Measurements from ENCODE around the gene TRERF1. TPM values are rescaled to one million over a fixed set of nuclear protein-coding genes. Genes with fewer than 3 reads are reported as not detected.

The TRERF1 gene
- total RNA-seq, 1 donor from 2014 or later: 1.5 TPM

DNA sequence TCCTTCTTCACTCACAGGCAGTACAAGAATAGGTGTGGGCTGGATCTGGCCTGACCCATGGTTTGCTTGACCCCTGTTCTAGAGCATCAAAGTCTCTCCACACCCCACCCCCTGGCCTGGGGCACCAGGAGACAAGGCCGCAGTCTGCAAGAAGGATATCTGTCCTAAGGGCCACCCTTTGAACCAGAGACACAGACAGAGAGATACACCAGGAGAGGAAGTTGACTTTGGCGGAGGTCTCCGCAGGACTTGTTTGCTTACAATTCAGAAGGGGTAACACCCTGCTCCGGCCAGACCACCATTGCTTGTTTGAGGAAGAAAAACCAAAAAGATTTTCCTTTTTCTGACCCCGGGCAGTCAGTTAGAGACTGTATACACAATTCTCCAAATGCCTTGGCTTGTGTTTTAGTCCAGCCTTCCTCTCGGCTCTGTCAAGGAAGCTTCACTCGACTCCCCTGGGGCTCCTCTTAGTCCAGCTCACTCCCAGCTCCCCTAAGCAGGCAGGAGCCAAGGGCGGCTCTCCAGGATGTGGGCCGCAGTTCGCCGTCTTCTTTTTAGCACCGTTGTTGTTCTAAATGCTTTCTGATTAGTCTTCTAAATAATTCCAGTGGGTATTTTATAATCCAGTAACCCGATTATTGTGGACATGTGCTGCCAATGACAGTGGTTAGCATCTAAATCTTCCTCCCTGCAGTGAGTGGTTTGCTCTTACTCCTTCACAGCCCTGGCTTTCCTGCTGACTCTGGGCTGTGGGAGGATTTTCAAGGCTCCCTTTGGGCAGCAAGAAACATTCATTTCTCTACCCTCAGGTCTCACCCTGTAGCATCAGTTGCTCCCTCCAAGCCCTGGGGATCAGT, 175.5 kb downstream of the TRERF1 start:
- intact Hi-C loops (cut with DNase I): no loop called here
- ATAC-seq (ENCODE audit: poor library complexity): peak; percentile 79
- DNase-seq: peak; percentile 78

DNA sequence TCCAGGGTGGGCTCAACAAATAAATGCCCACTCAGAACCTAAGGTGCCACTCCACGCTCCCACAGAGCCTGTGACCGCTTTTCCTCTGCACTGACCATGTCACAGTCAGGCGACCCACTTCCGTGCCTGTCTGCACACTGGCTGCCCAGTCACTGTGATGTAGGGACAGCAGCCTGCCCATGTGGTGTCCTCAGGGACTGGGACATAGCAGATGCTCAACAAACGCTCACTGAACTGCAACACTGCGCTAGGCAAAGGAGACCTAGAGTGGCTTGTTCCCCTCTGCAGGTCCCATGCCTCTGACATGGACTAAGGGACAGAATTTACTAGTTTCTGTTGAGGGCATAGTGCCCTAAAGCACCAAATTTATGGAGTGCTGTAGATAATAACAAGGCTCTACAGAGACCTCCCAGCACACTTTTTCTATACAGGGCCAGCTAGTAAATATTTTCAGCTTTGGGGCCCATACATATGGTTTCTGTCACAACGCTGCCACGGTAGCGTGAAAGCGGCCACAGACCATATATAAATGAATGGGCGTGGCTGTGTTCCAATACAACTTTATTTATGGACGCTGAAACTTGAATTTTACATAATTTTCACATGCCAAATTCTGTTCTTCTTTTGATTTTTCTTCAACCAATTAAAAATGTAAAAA, 176.2 kb downstream of the TRERF1 start:
- ATAC-seq (ENCODE audit: poor library complexity) (no peak), DNase-seq (no peak)
- intact Hi-C loops (cut with DNase I): no loop called here

DNA sequence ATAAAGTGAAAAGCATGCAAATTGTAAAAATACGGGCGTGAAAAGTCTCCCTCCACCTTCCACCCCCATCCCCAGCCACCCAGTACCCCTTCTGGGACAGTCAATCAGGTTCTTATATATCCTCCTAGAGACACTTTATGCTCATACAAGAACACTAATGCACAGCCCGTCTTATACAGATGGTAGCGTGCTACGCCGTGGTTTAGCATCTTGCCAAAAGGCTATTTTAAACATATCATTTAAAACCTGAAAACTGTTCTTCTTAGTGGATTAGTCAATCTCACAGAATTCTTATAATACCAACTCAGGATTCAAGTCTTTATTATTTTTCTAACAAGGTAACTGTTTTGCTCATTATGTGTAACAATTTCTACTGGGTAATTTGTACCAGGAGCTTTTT, 176.8 kb downstream of the TRERF1 start:
- ATAC-seq (ENCODE audit: poor library complexity): no peak

DNA sequence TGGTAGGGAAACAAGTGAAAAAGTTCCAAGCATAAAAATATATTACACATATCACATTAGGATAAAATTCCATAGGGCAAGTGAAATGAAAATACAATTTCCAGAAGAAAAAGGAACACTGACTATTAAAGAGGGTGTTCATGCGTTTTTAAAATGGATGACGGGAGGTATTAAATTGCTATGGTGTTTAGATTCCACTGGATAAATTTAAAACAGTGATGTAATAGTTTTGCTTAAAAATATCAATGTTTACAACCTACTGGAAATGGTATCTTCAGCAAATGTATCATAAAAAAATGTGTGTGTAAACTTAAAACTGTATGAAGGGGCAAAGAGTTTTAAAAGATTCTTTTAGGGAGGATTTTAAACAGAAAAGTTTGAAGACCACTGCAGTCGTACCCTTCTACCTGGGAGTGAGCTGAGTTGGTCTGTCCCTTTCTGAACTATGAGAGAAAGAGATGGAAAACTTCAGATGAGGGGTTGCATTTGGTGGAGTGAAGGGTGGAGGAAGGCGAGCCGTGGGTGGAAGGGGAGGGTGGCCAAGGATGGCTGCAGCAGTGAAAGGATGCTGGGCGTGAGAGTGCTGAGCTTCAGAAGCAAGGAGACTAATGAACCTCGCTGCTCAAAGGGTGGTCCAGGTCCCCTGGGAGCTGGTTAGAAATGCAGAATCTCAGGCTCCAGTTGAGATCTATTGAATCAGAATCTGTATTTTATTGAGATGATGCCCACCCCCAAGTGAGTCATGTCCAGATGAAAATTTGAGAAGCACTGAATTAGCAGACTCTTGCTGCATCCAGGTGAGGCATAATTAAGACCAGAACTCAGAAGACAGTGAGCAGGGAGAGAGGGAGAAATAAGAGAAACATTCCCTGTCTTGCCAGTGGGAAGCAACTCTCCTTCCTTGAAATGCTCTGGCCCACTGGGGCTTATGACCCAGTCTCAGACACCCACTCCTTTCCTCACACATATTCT, 179.6 kb downstream of the TRERF1 start:
- intact Hi-C loops (cut with DNase I): no loop called here
- DNase-seq: no peak
- ATAC-seq (ENCODE audit: poor library complexity): no peak

More for the DNA sequence above, 176.8 kb downstream of the TRERF1 start:
- no peak for DNase-seq
- intact Hi-C loops (cut with DNase I): no loop called here

DNA sequence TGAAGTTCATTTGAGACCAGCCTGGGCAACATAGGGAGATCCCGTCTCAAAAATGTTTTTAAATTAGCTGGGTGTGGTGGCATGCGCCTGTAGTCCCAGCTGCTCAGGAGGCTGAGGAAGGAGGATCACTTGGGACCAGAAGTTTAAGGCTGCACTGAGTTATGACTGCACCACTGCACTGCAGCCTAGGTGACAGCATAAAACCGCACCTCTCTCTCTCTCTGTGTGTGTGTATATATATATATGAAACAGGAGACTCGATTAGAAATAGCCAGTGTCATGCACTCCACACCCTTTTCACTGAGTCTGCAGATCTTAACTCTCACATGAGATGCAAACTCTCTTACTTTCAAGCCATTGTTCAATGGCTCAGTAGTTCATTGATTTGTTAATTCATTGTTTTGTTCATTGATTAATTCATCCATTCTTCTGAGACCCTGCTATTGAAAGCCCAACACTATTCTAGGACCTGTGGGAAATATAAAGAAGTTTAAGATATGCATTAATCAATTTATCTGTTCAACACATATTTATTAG, 181.7 kb downstream of the TRERF1 start:
- intact Hi-C loops (cut with DNase I): no loop called here
- ATAC-seq (ENCODE audit: poor library complexity) (no peak), DNase-seq (no peak)

DNA sequence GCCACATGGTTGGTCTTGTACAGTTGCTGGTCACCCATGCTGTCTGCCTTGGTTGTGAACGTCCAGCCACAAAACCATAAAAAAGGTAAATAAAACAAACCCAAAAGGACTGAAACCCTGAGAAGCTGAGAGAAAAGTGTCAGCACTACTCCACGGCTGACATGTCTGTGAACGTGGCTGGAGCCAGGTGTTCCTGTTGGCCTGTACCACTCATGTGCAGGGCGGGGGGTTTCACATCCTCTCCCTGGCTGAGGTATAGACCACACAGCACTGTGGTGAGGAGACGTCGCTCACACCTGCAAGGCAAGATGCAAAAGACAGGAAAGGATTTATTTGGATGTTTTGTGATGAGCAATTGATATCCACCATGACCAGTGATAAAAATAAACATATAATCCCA, 182.2 kb downstream of the TRERF1 start:
- ATAC-seq (ENCODE audit: poor library complexity): no peak
- no peak for DNase-seq
- intact Hi-C loops (cut with DNase I): no loop called here

DNA sequence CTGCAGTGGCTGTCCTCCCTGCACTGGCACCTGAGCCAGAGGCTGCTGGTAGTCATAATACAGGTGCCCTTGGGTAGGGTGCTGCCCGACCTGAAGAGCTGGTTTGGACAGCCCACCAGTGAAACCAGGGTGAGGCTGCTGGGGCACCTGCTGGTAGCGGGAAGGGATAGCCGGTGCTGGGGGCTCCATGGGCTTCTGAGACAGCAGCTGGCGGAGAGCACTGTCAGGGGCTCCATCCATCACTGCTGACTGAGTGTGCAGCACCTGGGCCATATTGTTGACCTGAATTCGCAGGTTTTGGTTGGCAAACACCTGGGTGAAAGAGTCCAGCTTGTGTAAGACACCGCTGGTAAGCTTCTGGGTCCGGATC, 182.9 kb downstream of the TRERF1 start:
- no peak for DNase-seq
- intact Hi-C loops (cut with DNase I): no loop called here
- no peak for ATAC-seq (ENCODE audit: poor library complexity)

DNA sequence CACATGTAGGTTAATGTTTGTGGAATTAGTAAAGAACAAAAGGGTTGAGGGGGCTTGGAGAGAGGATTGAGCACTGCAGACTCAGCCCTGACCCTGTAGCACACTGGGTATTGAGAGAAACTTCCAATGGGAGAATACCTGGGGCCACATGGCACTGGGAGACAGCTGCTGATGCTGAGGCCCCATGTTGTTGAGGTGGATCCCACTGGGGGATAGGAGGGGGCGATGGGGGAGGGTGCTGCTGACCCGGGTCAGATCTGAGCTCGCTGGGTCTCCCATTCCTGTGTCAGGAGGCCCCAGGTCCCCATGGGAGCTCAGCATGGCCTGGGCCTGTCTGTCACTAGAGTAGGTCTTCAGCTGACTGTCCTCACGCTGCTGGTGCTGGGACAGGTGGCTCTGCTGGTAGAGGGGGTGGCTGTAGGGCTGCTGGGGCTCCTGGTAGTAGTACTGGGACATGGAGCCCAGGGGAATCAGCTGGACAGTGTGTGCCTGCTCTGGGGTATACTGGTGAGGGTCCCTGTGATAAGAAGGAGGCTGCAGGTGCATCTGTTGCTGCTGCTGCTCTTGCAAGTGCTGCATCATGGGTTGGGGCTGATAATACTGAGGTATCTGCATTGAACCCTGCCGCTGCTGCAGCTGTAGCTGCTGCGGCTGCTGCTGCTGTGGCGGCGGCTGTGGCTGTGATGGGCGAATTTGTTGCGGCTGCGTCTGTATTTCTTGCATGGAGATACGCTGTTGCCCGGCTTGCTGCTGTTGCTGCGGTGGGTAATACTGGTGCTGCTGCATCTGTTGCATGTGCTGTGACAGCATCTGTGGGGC, 183.5 kb downstream of the TRERF1 start:
- DNase-seq: no peak
- ATAC-seq (ENCODE audit: poor library complexity): no peak
- intact Hi-C loops (cut with DNase I): no loop called here

DNA sequence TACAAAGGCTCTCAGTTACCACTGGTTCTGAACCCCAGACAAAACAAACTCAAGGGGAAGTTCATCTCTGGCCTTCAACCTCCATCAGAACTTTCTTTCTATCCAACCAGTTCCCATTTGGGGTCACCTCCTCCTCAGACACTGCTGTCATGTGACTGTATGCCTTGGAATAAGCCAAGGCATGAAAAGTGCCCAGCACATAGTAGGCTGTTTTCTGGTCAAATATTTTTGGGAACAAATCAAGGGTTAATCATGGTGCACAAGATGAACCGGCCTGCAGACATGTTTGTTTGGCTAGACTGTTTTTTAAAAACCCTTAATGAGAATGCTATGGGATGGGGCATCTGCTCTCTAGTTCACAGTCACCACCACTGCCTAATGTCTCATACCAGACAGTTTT, 185.2 kb downstream of the TRERF1 start:
- no peak for ATAC-seq (ENCODE audit: poor library complexity)
- no peak for DNase-seq
- intact Hi-C loops (cut with DNase I): no loop called here

DNA sequence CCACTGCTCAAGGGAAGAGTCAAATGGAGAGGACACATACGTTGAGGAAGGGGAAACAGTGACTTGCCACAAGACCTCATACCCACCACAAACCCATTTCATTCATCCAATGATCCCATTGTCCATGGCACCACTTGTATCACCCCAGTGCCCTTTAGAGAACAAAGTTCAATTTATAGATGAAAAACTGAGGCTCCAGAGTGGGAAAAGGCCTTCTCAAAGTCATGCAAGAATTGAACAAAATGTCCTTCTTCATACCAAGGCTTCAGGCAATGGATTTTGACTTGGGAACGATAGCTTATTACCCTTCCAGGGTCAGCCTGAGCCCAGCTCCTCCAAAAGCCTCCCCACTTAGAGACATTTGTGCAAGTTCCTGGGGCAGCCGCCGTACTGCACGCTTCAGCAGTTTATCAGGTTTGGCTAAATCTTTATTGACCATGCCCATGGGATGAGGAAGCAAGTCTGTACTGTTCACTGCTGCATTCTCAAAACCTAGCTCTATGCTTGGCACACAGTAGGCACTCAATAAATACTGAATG, 186.8 kb downstream of the TRERF1 start:
- DNase-seq (no peak), ATAC-seq (ENCODE audit: poor library complexity) (no peak)
- intact Hi-C loops (cut with DNase I): loop anchor here (5.0 kb wide), 2 partner anchors 267 to 282 kb away; no protein-coding TSS in a partner anchor

DNA sequence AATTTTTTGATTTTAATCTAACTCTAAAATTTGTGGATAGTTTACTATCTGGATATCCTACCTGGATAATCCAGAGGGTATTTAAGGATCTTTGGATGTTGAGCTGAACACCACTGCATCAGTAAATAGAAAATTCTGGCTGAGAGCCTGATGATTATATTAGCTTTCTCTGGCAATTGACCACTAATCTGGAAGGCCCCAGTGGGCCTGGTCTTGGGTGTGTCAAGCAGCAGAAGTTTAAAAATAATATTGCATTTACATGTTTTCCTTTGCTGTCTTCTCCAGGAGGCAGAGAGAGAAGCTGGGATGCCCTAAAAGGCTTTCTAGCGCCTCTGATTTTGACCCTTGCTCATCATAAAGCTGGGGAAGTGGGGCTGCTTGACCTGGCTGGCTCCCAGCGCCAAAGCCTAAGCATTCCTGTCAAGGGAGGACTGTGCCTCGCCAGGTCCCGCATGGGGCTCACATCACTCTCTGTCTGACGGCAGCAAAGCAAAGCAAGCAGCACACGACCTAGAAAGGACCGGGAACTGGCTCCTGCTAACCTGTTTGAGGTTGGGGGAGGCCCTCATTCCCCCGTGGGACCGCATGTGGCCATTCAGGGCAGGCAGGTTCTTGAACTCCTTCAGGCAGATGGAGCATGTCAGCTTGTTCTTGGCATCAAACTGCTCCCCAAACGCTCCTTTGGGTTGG, 187.4 kb downstream of the TRERF1 start:
- ATAC-seq (ENCODE audit: poor library complexity): peak; percentile 13
- intact Hi-C loops (cut with DNase I): loop anchor here (5.0 kb wide), 2 partner anchors 268 to 283 kb away; no protein-coding TSS in a partner anchor
- no peak for DNase-seq

DNA sequence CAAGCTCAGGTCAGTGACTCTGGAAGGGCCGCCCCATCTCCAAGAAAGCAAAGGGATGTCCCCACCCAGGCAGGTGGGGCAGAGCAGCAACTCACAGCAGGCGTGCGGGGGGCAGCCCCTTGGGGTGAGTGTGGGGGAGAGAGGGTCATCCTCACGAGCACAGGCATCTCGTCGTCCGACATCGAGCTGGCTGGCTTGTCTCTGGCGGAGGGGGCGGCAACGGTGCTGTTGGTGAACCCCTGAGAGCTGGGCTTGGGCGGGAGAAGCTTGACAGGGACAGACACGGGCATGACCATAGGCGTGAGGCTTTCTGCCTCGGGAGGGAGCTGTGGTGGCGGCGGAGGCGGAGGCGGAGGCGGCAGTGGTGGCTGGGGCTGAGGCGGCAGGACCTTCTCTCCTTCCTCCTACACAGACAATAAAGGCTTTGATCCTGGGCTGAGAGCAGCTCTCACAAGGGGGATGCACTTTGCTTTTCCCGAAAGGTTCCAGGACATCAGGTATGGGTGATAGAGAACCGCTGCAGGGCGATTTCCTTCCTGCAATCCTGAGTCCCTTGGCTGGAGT, 188.5 kb downstream of the TRERF1 start:
- DNase-seq (no peak), ATAC-seq (ENCODE audit: poor library complexity) (no peak)
- intact Hi-C loops (cut with DNase I): loop anchor here (5.0 kb wide), 2 partner anchors 269 to 284 kb away; no protein-coding TSS in a partner anchor

DNA sequence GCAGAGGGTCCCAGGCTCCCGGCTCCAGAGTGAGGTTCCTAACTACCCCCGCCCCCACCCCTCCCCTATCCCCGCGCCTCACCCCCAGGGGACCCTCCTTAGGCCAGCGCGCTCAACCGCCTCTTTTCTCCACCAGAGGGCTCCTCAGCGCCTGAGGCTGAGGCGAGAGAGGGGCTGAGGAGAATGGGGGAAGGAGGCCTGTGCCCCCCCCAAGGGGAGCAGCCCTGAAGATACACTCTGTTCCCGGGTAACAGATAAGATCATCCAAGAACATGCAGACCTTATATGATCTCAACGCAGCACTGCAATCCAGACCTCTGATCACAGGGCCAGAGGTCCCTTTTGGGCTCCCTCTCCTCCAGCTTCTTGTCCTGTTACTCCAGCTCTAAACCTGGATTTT, 190.8 kb downstream of the TRERF1 start:
- peak; percentile 68 for DNase-seq
- peak; percentile 77 for ATAC-seq (ENCODE audit: poor library complexity)
- intact Hi-C loops (cut with DNase I): loop anchor here (5.0 kb wide), 2 partner anchors 271 to 286 kb away; no protein-coding TSS in a partner anchor

DNA sequence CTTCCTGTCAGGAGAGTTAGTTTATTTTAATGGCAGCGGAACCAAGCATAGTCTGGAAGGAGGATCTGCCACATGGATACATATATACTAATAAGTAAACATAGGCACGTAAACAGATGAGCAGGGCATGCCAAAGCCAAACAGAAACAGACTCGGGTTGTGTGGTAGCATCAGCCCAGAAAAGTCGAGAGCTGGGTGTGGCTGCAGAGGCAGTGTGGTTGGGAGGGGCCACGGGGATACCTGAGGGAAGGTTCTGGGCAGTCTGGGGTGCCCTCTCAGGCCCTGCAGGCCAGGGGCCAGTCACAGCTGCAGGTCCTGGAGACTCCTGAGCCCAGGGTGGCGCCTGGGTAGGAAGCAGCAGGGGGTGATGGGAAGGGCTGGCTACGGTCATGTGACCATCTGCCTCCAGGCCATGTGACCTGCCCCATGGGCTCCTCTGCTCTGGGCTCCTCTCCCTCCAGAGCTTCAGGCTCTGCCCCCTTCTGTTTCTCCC, 191.3 kb downstream of the TRERF1 start:
- intact Hi-C loops (cut with DNase I): loop anchor here (5.0 kb wide), 2 partner anchors 272 to 287 kb away; no protein-coding TSS in a partner anchor
- ATAC-seq (ENCODE audit: poor library complexity): peak; percentile 47
- no peak for DNase-seq

DNA sequence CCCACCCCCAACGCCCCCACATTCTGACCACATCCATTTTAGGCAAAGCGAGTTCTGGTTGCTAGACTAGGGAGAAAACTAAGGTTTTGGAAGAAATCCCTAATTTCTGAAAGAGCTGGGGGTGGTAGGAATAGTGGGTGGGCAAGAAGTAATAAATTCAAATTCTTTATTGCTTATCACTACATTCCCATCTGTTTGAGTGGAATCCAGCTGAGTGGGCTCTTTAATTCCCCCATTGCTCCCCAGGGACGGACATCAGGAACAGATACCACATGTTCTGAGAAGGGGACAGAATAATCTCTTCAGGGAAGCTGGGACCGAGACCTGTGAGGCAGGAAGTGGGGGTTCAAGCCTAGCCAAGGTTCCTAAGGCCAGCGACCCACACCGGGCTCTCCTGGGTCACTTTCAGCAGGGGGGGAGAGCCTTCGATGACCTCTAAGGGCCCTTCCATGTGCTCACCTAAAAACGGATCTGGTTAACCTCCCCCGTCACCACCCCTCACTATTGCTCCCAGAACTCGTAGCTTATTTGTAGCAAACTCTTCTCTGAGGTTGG, 191.8 kb downstream of the TRERF1 start:
- intact Hi-C loops (cut with DNase I): loop anchor here (5.0 kb wide), 2 partner anchors 272 to 287 kb away; no protein-coding TSS in a partner anchor
- DNase-seq (no peak), ATAC-seq (ENCODE audit: poor library complexity) (peak; percentile 25)

DNA sequence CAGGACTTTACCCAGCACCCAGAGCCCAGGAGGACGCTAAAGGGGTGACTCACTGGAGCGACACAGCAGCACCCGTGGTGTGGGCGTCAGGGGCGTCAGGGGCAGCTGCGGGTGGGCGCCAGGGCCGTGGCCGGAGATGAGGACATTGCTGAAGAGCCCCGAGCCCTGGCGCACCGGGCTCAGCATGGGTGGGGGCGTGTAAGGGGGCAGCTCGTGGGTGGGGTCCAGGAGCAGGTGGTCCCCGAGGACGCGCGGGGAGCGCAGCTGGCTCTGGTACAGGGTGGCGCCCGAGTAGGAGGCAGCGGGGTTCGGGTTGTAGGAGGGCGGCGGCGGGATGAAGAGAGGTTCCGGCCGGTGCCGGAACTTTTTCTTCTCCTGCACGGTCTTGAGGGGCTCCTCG, 192.4 kb downstream of the TRERF1 start:
- intact Hi-C loops (cut with DNase I): no loop called here
- no peak for ATAC-seq (ENCODE audit: poor library complexity)
- no peak for DNase-seq

Measured in Right ventricle myocardium superior (tissue), 1 donor.